ENCODE data around the gene EFS.

GRCh38 chr14:23409966-23410635 lies 45.1 kb upstream of the EFS start:
- TF ChIP-seq CTCF (IDR thresholded peaks at IDR 0.05) (no peak), EP300 (IDR thresholded peaks at IDR 0.05) (no peak)
